Naive thymus-derived CD8-positive, alpha-beta T cell (primary cell): ENCODE results near the gene NRXN2. TPM values are rescaled to one million over a fixed set of nuclear protein-coding genes. Genes with fewer than 3 reads are reported as not detected.

Source experiments
- ATAC-seq, 2 donors: fragments of 150-1000 bp; cut with Tn5 transposase in 1 of 2; sonication (Bioruptor Pico), chemical (Tn5 transposase) in 1 of 2; 1 replicate in 1 of 2; 2 replicates in 1 of 2; pipeline ENCODE4 v1.10.0; 2021; ENCODE audit warnings: mild to moderate bottlenecking in 2 of 2, moderate library complexity in 2 of 2
- POLR2A ChIA-PET: fragments of 350-600 bp; sonication (Branson Sonifier 250); formaldehyde crosslinking; loops from one replicate; lab custom pipeline; 2021; ENCODE audit warnings: antibody characterized with exemption; lab: Charles Lee
- DNase-seq, 10 donors: peaks; one replicate each; pipeline versions ENCODE4 v3.0.0 to v3.0.0-alpha.2; 2020 to 2022
- H3K27ac Mint-ChIP-seq, 10 donors: one replicate each; pipeline ENCODE4 v1.8.0; 2020 to 2022; ENCODE audit warnings: mild to moderate bottlenecking in 10 of 10, mixed read lengths in 10 of 10, moderate library complexity in 4 of 10, inconsistent platforms in 1 of 10
- H3K27me3 Mint-ChIP-seq, 5 donors: one replicate each; pipeline ENCODE4 v1.8.0; 2021 to 2022; ENCODE audit warnings: mixed read lengths in 5 of 5
- H3K36me3 Mint-ChIP-seq, 3 donors: one replicate each; pipeline ENCODE4 v1.8.0; 2020 to 2022; ENCODE audit warnings: mixed read lengths in 3 of 3, mild to moderate bottlenecking in 2 of 3, inconsistent platforms in 1 of 3
- H3K4me1 Mint-ChIP-seq, 4 donors: one replicate each; pipeline ENCODE4 v1.8.0; 2021 to 2022; ENCODE audit warnings: mixed read lengths in 4 of 4
- H3K4me3 Mint-ChIP-seq, 10 donors: one replicate each; pipeline ENCODE4 v1.8.0; 2020 to 2022; ENCODE audit warnings: mild to moderate bottlenecking in 10 of 10, mixed read lengths in 10 of 10, moderate library complexity in 6 of 10, inconsistent platforms in 1 of 10
- H3K9me3 Mint-ChIP-seq, 9 donors: one replicate each; pipeline ENCODE4 v1.8.0; 2020 to 2022; ENCODE audit warnings: mixed read lengths in 9 of 9, mild to moderate bottlenecking in 3 of 9, inconsistent platforms in 1 of 9, moderate library complexity in 1 of 9
- polyA plus RNA-seq, 3 donors: library from polyadenylated mRNA; unstranded; fragments of 300-500 nt; fragmentation: Illumina TruSeq; gene quantifications; one replicate each; pipeline ENCODE4 v1.2.3, GENCODE V29; 2021
- total RNA-seq, 8 experiments: library from RNA in 2 of 8; stranded (reverse) in 2 of 8; gene quantifications; one replicate each; pipeline ENCODE4 v1.2.3 and lab custom pipeline; 2021 to 2026

NRXN2 gene
- total and polyA plus RNA-seq, 5 experiments from 2014 or later, result 0.21 TPM; not detected in 4

DNA sequence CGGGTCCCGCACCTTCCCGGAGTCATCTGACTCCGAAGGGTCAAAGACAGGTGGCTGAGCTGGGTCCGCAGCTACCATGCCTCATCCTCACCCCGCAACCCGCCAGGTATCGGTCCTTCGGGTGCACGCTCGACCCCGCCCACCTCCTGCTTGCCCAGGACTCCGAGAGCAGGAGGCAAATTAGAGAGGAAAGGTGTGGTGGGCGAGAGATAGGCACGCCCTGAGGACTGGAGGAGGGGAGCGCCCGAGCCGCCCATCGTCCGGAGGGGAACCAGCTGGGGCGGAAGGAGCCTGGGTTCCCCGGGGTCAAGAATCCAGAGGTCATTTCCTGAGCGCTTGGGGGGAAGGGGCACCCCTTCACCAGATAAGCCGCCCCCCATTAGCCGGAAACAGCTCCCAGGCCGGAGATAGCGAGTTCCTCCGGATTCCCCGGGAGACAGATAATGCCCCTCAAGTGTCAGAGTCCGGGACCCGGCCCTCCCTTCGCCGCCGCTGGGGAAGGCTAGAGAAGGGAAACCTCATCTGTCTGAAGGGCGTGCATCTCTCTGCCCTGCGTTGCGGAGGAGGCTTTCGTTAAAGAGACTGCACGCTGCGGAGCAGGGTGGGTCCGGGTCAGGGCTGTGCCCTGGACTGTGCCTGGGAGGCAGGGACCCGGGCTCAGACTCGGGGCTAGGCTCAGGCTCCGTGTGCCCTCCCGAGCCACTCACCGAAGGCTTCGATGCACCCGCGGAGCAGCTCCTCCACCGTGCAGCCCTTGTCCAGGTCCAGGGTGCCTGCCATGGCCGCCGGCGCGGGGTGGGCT is 19.3 kb upstream of the NRXN2 start:
- peaks cover 27 to 50% (median 44%) of the 10 kb centered on the region in 4 donors for H3K4me1 Mint-ChIP-seq
- peaks cover 0 to 2% (median 0%) of the 10 kb centered on the region in 9 donors for H3K9me3 Mint-ChIP-seq
- POLR2A ChIA-PET, result interaction anchor here (0.6 to 45.2 kb wide), 15 partner anchors 9 to 377 kb away, joined by 3 to 2320 read pairs (median 8); partner anchors contain the start of genes CDC42BPG, MAP4K2, PYGM and SF1
- peaks cover 0 to 43% (median 3%) of the 10 kb centered on the region in 3 donors for H3K36me3 Mint-ChIP-seq
- DNase-seq (no peak), ATAC-seq (peak in 1 of 2 donors; percentile 0)
- peak overlapping the region; percentile 37 to 87 (median 82) for H3K27ac Mint-ChIP-seq
- H3K4me3 Mint-ChIP-seq, result peak overlapping the region; percentile 73 to 100 (median 83)
- peaks cover 0 to 2% (median 0%) of the 10 kb centered on the region in 5 donors for H3K27me3 Mint-ChIP-seq

DNA sequence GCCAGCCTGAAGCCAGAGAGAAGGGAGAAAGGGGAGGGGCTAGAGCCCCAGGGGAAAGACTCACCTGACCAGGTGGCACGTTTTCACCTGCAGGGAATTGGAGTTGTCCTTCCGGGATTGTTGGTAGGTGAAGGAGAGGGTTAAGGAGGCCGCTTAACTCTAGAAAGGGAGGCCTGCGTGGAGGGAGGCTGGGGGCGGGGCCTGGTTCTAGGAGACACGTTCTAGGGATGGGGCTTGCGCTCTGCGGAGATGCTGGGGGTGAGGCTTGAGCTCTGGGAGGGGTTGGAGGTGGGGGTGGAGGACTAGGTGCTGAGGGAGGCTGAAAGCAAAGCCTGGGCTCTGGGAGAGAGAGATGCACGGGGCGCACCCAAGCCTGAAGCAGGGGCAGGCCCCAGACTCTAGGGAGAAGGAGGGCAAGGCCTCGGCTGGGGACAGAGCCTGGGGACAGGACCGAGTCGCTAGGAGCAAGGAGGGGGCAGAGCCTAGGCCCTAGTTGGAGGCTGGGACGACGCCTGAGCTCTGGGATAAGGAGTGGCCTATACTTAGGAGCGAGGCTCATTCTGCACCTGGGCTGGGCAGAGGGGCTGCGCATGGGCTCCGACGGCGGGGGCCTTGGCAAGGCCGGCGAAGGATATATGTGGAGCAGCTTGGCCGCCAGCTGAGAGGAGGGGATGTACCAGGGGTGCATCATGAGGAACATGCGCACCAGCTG is 18.5 kb upstream of the NRXN2 start:
- H3K4me1 Mint-ChIP-seq, result peaks cover 27 to 52% (median 45%) of the 10 kb centered on the region in 4 donors
- H3K4me3 Mint-ChIP-seq, result peak overlapping the region; percentile 73 to 100 (median 83)
- H3K36me3 Mint-ChIP-seq, result peaks cover 0 to 51% (median 3%) of the 10 kb centered on the region in 3 donors
- no peak for ATAC-seq
- no peak for DNase-seq
- peak overlapping the region; percentile 37 to 87 (median 82) for H3K27ac Mint-ChIP-seq
- POLR2A ChIA-PET, result interaction anchor here (0.6 to 45.2 kb wide), 13 partner anchors 8 to 377 kb away, joined by 3 to 2320 read pairs (median 7); partner anchors contain the start of genes CDC42BPG, MAP4K2, PYGM and SF1
- peaks cover 0 to 2% (median 0%) of the 10 kb centered on the region in 5 donors for H3K27me3 Mint-ChIP-seq
- peaks cover 0 to 2% (median 0%) of the 10 kb centered on the region in 9 donors for H3K9me3 Mint-ChIP-seq

DNA sequence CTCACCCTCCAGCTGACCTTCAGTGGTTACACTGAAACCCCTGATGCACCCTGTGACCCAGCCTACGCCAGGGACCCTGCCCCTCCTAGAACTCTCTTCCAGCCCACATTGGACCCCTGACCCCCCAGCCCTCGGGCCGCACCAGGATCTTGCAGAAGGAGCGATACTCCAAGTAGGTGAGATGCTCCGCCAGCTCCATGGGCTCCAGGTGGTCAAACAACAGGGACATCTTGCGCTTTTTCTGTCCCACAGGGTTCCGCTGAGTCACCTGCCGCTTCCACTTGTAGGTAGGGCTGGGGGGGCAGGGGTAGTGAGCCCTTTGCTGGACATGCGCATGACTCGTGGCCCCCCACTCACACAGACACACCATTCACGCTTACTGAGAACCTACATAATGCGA is 16.9 kb upstream of the NRXN2 start:
- Mint-ChIP-seq H3K27ac (peak overlapping the region in 5 of 10 donors; percentile 15 to 85 (median 65)), H3K27me3 (no peaks in the 10 kb centered on the region), H3K4me3 (peak overlapping the region in 6 of 10 donors; percentile 22 to 100 (median 64)), H3K4me1 (peaks cover 28 to 59% (median 51%) of the 10 kb centered on the region in 4 donors), H3K9me3 (peaks cover 0 to 2% (median 0%) of the 10 kb centered on the region in 9 donors), H3K36me3 (peaks cover 0 to 68% (median 3%) of the 10 kb centered on the region in 3 donors)
- no peak for ATAC-seq
- POLR2A ChIA-PET, result interaction anchor here (1.2 to 45.2 kb wide), 2 partner anchors 15 to 31 kb away, joined by 5 to 2320 read pairs; partner anchors contain the start of genes PYGM and SF1
- DNase-seq, result no peak

DNA sequence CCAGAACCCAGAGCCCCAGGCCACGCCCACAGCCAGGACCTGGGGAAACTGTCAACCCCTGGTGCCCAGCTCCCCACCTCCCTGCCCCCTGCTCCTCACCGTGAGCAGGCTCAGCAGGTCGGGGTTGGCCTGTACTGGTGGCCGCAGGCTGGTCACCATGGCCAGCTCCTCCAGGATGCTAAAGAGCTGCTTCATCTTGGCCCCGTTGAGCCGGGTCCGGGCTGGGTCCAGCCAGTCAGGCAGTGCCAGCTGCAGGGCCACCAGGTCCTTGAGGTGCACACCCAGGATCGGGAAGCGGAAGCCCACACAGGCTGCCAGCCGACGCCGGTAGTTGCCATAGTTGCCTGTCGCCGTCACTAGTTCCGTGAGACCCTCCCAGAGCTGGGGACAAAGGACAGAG is 13.7 kb upstream of the NRXN2 start:
- DNase-seq (no peak), ATAC-seq (no peak)
- peaks cover 0 to 95% (median 9%) of the 10 kb centered on the region in 3 donors for H3K36me3 Mint-ChIP-seq
- H3K4me1 Mint-ChIP-seq, result peaks cover 22 to 61% (median 57%) of the 10 kb centered on the region in 4 donors
- H3K4me3 Mint-ChIP-seq, result no peak overlapping the region
- H3K27ac Mint-ChIP-seq, result peak overlapping the region in 6 of 10 donors; percentile 52 to 84 (median 72)
- POLR2A ChIA-PET, result interaction anchor here (1.0 to 45.2 kb wide), 3 partner anchors 8 to 34 kb away, joined by 3 to 2320 read pairs (median 11); partner anchors contain the start of genes PYGM, RASGRP2 and SF1
- H3K27me3 Mint-ChIP-seq, result no peaks in the 10 kb centered on the region
- no peaks in the 10 kb centered on the region for H3K9me3 Mint-ChIP-seq

DNA sequence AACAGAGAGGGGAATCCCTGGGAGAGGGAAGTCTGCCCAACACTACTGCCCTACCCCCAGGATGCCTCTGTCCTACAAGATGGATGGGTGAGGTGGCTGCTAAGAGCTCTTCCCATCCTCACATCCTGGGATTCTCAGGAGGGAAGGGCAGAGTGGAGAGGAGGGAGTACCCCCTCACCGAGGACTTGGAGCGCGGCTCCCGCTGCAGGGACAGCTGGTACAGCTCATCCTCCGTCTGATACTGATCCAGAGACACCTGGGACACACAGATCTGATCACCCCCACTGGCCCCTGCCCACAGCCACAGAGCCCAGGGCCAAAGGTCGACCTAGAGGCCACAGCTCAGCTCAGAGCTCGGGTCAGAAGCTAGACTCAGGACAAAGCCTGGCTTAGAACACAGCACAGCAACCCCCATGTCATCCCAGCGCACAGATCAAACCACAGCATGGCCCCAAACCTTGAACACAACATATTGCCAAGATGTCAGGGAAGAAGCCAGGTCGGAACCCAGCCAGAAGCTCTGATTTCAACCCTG is 12.8 kb upstream of the NRXN2 start:
- DNase-seq (no peak), ATAC-seq (no peak)
- peak overlapping the region in 9 of 10 donors; percentile 40 to 81 (median 67) for H3K27ac Mint-ChIP-seq
- H3K36me3 Mint-ChIP-seq, result peaks cover 0 to 96% (median 9%) of the 10 kb centered on the region in 3 donors
- POLR2A ChIA-PET, result interaction anchor here (0.7 to 45.2 kb wide), 4 partner anchors 9 to 44 kb away, joined by 3 to 2320 read pairs (median 7); partner anchors contain the start of genes PYGM, RASGRP2 and SF1
- H3K4me1 Mint-ChIP-seq, result peaks cover 19 to 57% (median 51%) of the 10 kb centered on the region in 4 donors
- no peaks in the 10 kb centered on the region for H3K9me3 Mint-ChIP-seq
- H3K4me3 Mint-ChIP-seq, result peak overlapping the region in 3 of 10 donors; percentile 6 to 39 (median 38)
- H3K27me3 Mint-ChIP-seq, result no peaks in the 10 kb centered on the region

DNA sequence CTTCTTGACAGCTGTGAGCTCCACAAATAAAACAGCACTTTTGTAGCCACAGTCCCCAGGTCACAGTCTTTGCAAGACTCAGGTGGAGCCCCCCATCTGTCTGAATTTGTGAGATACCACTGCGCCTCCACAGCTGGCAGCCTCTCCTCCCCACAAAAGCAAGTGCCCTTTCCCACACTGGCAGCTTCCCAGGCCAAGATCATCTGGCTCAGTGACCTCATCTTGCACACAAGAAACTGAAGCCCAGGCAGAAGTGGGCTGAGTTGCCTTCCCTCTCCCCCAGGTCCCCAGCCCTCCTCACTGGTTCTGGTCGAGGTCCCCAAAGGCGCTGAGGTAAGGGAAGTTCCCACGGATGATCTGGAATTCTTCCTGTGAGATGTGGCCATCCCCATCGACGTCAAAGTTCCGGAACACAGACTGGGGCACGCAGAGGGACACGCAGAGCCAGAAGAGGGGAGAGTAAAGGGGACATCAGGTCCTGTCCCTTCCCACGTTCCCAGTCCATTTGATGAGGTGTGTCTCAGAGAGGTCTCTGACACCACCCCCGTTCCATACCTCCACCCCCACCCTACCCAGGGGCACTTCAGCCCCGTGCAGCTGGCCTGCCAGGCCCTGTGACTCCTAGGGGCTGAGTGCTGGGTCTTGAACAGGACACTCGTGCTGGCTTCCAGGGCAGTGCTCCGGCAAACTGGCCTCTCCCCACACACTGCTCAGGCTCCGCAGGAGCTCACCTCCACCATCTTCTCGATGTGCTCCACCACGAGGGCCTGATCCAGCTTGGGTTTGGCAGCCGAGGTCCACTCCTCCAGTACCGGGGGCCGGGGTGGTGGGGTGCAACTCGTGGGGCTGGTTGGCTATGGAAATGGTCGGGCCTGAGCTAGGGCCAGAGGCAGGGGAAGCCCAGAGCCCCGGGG is 12.1 kb upstream of the NRXN2 start:
- Mint-ChIP-seq H3K4me3 (no peak overlapping the region), H3K4me1 (peaks cover 15 to 51% (median 45%) of the 10 kb centered on the region in 4 donors), H3K27me3 (no peaks in the 10 kb centered on the region), H3K9me3 (no peaks in the 10 kb centered on the region), H3K27ac (peak overlapping the region in 7 of 10 donors; percentile 46 to 75 (median 64)), H3K36me3 (peaks cover 0 to 96% (median 5%) of the 10 kb centered on the region in 3 donors)
- POLR2A ChIA-PET, result interaction anchor here (0.7 to 45.2 kb wide), 3 partner anchors 9 to 43 kb away, joined by 3 to 2320 read pairs (median 11); partner anchors contain the start of genes PYGM, RASGRP2 and SF1
- ATAC-seq, result no peak
- no peak for DNase-seq

DNA sequence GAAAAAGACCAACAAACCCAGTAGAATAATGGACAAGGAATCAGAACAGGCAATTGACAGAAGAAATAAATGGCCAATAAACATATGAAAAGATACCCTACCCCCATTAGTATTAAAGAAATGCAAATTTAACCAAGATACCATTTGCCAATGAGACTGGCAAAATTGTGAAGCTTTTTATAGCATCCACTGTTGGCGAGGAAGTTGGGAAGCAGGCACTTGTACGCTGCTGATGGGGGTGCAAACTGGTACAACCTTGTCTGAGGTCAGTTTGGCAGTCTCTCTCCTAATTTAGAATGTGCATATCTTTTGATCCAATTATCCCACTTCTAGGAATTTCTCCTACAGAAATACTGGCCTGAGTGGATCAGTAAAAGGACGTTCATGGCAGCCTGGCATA is 8.6 kb upstream of the NRXN2 start:
- ATAC-seq (no peak), DNase-seq (no peak)
- H3K36me3 Mint-ChIP-seq, result peaks cover 0 to 96% (median 17%) of the 10 kb centered on the region in 3 donors
- H3K9me3 Mint-ChIP-seq, result no peaks in the 10 kb centered on the region
- H3K4me1 Mint-ChIP-seq, result peaks cover 14 to 32% (median 28%) of the 10 kb centered on the region in 4 donors
- peak overlapping the region in 4 of 10 donors; percentile 48 to 74 (median 50) for H3K27ac Mint-ChIP-seq
- no peak overlapping the region for H3K4me3 Mint-ChIP-seq
- no peaks in the 10 kb centered on the region for H3K27me3 Mint-ChIP-seq
- POLR2A ChIA-PET, result interaction anchor here (1.0 to 45.2 kb wide), 2 partner anchors 11 to 39 kb away, joined by 6 to 2320 read pairs; partner anchors contain the start of genes PYGM and SF1

DNA sequence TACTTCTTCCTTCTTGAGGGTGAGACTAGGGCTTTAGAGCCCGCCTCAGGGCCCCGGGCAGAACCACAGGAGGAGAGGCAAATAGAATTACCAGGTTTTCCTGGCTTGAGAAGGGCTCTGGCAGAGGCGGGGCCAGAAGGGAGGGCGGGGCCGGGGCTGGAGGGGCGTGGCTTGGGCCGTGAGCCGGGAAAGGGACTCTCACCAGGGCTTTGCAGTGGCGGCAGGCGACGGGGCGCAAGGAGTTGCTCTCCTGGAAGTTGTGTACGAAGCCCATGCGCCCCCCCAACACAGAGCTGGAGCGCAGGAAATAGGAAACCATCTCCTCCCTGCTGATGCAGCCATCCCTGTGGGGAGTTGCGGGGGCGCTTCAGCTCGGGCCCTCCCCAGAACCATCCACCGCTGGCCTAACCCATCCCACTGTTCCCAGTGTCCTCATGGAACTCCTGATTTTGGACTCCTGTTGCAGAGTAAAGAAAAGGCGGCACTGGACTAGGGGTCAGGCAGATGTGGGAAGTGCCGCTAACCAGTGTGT is 6.9 kb upstream of the NRXN2 start:
- H3K27me3 Mint-ChIP-seq, result no peaks in the 10 kb centered on the region
- H3K36me3 Mint-ChIP-seq, result peaks cover 0 to 82% (median 17%) of the 10 kb centered on the region in 3 donors
- no peaks in the 10 kb centered on the region for H3K9me3 Mint-ChIP-seq
- no peak overlapping the region for H3K4me3 Mint-ChIP-seq
- peak overlapping the region in 7 of 10 donors; percentile 49 to 74 (median 71) for H3K27ac Mint-ChIP-seq
- DNase-seq (peak in 1 of 10 donors; percentile 28), ATAC-seq (no peak)
- POLR2A ChIA-PET, result interaction anchor here (0.5 to 45.2 kb wide), 2 partner anchors 41 to 227 kb away, joined by 3 to 2320 read pairs; partner anchors contain the start of genes PYGM and SF1
- peaks cover 13 to 28% (median 26%) of the 10 kb centered on the region in 4 donors for H3K4me1 Mint-ChIP-seq

DNA sequence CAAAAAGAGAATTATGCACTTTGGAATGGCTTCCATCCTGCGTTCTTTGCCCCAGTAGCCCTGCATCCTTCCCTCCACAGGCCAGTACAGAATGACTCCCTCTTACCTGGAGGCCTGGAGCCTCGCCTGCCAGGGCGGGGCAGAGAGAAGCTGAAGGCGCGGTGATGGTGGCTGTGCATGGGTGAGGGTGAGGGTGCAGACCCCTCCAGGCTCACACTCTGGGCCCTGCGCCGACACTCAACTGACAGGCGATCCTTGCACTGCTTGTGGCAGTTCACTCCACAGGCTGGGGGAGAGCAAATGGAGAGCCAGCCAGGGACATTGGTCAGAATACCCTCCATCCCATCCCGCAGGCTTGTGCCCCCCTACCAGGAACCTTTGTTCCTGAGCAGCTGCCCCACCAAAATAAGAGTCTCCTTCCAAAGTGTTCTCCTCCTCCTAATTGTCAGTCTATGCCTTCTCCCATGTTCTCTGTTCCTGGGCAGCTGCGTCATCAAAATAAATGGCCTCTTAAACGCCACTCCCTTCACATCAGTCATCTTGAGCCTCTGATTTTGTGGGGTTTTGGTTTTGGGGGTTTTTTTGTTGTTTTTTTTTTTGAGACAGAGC is 5.9 kb upstream of the NRXN2 start:
- no peaks in the 10 kb centered on the region for H3K27me3 Mint-ChIP-seq
- H3K4me3 Mint-ChIP-seq, result no peak overlapping the region
- DNase-seq (no peak), ATAC-seq (no peak)
- H3K27ac Mint-ChIP-seq, result peak overlapping the region in 2 of 10 donors; percentile 34 to 71
- peaks cover 0 to 72% (median 17%) of the 10 kb centered on the region in 3 donors for H3K36me3 Mint-ChIP-seq
- peaks cover 14 to 33% (median 29%) of the 10 kb centered on the region in 4 donors for H3K4me1 Mint-ChIP-seq
- H3K9me3 Mint-ChIP-seq, result no peaks in the 10 kb centered on the region
- POLR2A ChIA-PET, result interaction anchor here (0.8 to 45.2 kb wide), 2 partner anchors 15 to 42 kb away, joined by 4 to 2320 read pairs; partner anchors contain the start of genes PYGM, RASGRP2 and SF1

DNA sequence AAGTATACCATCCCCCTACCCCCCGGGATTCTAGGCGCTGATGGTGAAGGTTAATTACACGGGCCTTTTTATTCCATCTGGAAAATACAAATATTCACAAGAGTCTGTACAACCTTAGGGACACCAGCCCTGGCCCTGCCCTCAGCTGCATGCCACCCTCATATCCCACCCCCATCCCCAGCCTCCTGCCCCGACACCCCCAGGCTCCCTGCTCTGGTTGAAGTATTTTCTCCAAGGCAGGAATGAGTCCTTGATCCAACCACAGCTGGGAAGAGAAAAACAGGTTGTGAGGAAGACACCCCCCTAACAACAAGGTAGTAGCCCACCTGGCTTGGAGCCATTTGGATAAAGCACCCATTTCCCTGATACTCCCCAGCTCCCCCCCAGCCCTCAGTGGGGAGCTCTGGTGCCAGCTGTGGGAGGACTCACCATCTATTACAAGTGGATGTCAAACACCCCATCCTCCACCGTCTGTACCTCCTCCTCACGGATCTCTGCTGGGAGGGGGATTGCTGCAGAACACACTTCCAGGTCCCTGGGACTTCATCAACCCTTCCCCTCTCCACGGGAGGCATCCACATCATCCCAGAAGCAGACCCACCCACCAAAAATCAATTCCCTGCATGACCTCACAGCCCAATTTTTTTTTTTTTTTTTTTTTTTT is 4.0 kb upstream of the NRXN2 start:
- POLR2A ChIA-PET, result interaction anchor here (0.7 to 2.1 kb wide), 4 partner anchors 10 to 76 kb away, joined by 3 to 8 read pairs (median 4); no protein-coding TSS in a partner anchor
- H3K9me3 Mint-ChIP-seq, result no peaks in the 10 kb centered on the region
- H3K27ac Mint-ChIP-seq, result peak overlapping the region in 8 of 10 donors; percentile 1 to 81 (median 62)
- ATAC-seq (no peak), DNase-seq (no peak)
- no peak overlapping the region for H3K4me3 Mint-ChIP-seq
- peaks cover 18 to 31% (median 29%) of the 10 kb centered on the region in 4 donors for H3K4me1 Mint-ChIP-seq
- peaks cover 0 to 54% (median 14%) of the 10 kb centered on the region in 3 donors for H3K36me3 Mint-ChIP-seq
- peaks cover 0 to 8% (median 5%) of the 10 kb centered on the region in 5 donors for H3K27me3 Mint-ChIP-seq
